ENCODE results near the gene BRD1. TPM values are rescaled to one million over a fixed set of nuclear protein-coding genes. Genes with fewer than 3 reads are reported as not detected.

BRD1 gene
- polyA plus RNA-seq, 3 donors = 31.0 to 33.1 (median 31.7) TPM

- DNase-seq (ENCODE audit: low read depth in 3 of 3, low spot score in 2 of 3) = no peak
Observed at GRCh38 chr22:49735901-49736421, 91.7 kb downstream of the BRD1 start.

- peak in 2 of 3 donors; percentile 29 to 51 for DNase-seq (ENCODE audit: low read depth in 3 of 3, low spot score in 2 of 3)
Observed at GRCh38 chr22:49735411-49735900, 92.2 kb downstream of the BRD1 start.

GRCh38 chr22:49734882-49735281, 92.8 kb downstream of the BRD1 start:
- no peak for DNase-seq (ENCODE audit: low read depth in 3 of 3, low spot score in 2 of 3)

- DNase-seq (ENCODE audit: low read depth in 3 of 3, low spot score in 2 of 3) = no peak
Observed at GRCh38 chr22:49734390-49734789, 93.3 kb downstream of the BRD1 start.

GRCh38 chr22:49733631-49734030, 94.0 kb downstream of the BRD1 start:
- DNase-seq (ENCODE audit: low read depth in 3 of 3, low spot score in 2 of 3) = no peak

GRCh38 chr22:49730656-49731055, 97.0 kb downstream of the BRD1 start:
- no peak for DNase-seq (ENCODE audit: low read depth in 3 of 3, low spot score in 2 of 3)

- DNase-seq (ENCODE audit: low read depth in 3 of 3, low spot score in 2 of 3) = no peak
Observed at GRCh38 chr22:49728570-49729271, 99.0 kb downstream of the BRD1 start.

GRCh38 chr22:49727881-49728569, 99.6 kb downstream of the BRD1 start:
- no peak for DNase-seq (ENCODE audit: low read depth in 3 of 3, low spot score in 2 of 3)

- no peak for DNase-seq (ENCODE audit: low read depth in 3 of 3, low spot score in 2 of 3)
Observed at GRCh38 chr22:49727191-49727880, 100.3 kb downstream of the BRD1 start.

GRCh38 chr22:49726701-49727101, 101.0 kb downstream of the BRD1 start:
- DNase-seq (ENCODE audit: low read depth in 3 of 3, low spot score in 2 of 3) = no peak

GRCh38 chr22:49726022-49726681, 101.5 kb downstream of the BRD1 start:
- no peak for DNase-seq (ENCODE audit: low read depth in 3 of 3, low spot score in 2 of 3)

- DNase-seq (ENCODE audit: low read depth in 3 of 3, low spot score in 2 of 3) = no peak
Observed at GRCh38 chr22:49725516-49725915, 102.2 kb downstream of the BRD1 start.

GRCh38 chr22:49724893-49725489, 102.7 kb downstream of the BRD1 start:
- peak in 1 of 3 donors; percentile 30 for DNase-seq (ENCODE audit: low read depth in 3 of 3, low spot score in 2 of 3)

- DNase-seq (ENCODE audit: low read depth in 3 of 3, low spot score in 2 of 3) = no peak
Observed at GRCh38 chr22:49724030-49724892, 103.4 kb downstream of the BRD1 start.

- no peak for DNase-seq (ENCODE audit: low read depth in 3 of 3, low spot score in 2 of 3)
Observed at GRCh38 chr22:49723478-49724029, 104.1 kb downstream of the BRD1 start.
